ENCODE results near the gene NCDN. TPM values are rescaled to one million over a fixed set of nuclear protein-coding genes. Genes with fewer than 3 reads are reported as not detected.

The NCDN gene, protein sequence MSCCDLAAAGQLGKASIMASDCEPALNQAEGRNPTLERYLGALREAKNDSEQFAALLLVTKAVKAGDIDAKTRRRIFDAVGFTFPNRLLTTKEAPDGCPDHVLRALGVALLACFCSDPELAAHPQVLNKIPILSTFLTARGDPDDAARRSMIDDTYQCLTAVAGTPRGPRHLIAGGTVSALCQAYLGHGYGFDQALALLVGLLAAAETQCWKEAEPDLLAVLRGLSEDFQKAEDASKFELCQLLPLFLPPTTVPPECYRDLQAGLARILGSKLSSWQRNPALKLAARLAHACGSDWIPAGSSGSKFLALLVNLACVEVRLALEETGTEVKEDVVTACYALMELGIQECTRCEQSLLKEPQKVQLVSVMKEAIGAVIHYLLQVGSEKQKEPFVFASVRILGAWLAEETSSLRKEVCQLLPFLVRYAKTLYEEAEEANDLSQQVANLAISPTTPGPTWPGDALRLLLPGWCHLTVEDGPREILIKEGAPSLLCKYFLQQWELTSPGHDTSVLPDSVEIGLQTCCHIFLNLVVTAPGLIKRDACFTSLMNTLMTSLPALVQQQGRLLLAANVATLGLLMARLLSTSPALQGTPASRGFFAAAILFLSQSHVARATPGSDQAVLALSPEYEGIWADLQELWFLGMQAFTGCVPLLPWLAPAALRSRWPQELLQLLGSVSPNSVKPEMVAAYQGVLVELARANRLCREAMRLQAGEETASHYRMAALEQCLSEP
- total RNA-seq: 28.6 TPM

- DNase-seq (ENCODE audit: low spot score) (peak; percentile 97), ATAC-seq (peak; percentile 97)
- intact Hi-C loops (cut with DNase I): no loop called here
These were observed at the start of gene NCDN for GRCh38 chr1:35557611-35558373. Gene NCDN, plus strand, starts transcription at chr1:35557799. Its CDS starts 392 bp downstream, at chr1:35558191.

GRCh38 chr1:35507947-35508346 is 49.7 kb upstream of the NCDN start:
- intact Hi-C loops (cut with DNase I): no loop called here
- DNase-seq (ENCODE audit: low spot score) (no peak), ATAC-seq (no peak)

- no peak for ATAC-seq
- intact Hi-C loops (cut with DNase I): no loop called here
- no peak for DNase-seq (ENCODE audit: low spot score)
These were observed 48.0 kb upstream of the NCDN start for GRCh38 chr1:35509558-35509957.

DNA sequence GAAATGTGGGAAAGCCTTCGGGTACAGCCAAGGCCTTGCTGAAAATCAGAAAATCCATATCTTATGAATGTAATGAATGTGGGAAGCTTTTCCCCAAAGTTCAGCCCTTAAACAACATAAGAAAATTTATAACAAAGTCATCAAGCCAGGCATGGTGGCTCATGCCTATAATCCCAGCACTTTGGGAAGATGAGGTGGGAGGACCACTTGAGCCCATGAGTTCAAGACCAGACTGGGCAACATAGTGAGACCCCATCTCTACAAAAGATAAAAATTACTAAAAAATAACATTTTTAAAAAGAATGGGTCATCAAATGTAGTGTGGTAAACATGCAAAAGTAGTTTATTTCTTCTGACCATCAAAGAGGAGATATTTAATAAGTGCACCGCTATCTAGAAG is 46.3 kb upstream of the NCDN start:
- intact Hi-C loops (cut with DNase I): no loop called here
- no peak for DNase-seq (ENCODE audit: low spot score)
- no peak for ATAC-seq

DNA sequence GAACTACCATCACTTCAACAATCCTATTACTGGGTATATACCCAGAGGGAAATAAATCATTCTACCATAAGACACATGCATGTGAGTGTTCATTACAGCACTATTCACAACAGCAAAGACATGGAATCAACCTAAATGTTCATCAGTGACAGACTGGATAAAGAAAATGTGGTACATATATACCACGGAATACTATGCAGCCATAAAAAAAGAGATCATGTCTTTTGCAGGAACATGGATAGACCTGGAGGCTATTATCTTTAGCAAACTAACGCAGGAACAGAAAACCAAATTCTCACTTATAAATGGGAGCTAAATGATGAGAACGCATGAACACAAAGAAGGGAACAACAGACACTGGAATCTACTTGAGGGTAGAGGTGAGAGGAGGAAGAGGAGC is 39.4 kb upstream of the NCDN start:
- intact Hi-C loops (cut with DNase I): no loop called here
- ATAC-seq: no peak

DNA sequence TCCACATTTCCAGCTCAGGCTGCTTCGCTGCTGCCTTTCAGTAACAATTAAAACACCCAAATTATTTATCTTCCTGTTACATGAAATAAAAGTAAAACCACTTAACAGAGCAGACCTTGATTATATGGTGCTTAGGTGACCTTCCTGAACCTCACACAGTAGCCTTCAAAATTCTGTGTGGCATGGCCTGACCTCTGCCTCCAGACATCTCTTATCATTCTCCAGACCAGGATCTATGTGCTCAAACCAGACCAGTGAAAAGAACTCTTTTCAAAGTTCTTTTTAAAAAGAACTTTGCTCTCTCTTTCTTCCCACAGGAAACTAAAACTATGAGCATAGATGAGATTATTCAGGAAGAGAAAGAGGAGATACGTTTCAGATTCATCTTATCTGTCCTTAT is 38.2 kb upstream of the NCDN start:
- no peak for DNase-seq (ENCODE audit: low spot score)
- ATAC-seq: no peak
- intact Hi-C loops (cut with DNase I): no loop called here

More for the DNA sequence above, 39.4 kb upstream of the NCDN start:
- no peak for DNase-seq (ENCODE audit: low spot score)

DNA sequence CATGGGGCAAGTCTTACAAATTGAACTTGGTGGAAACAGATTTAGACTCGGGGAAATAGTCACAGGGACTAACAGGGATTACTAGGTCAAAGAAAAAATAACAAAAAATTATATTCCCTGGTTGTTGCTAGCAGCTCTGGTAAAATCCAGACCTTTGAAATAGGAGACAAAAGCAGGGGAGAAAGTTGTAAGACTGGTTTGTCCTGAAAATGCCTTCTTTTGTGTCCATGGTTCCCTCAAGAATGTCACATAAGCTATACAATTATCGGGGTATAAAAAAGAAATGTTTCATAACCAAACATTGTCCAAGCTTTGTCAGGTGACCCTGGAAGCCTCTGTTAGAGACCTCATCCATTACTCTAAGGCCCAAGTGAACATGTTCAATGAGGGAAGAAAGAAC is 33.5 kb upstream of the NCDN start:
- intact Hi-C loops (cut with DNase I): no loop called here
- no peak for DNase-seq (ENCODE audit: low spot score)
- no peak for ATAC-seq

DNA sequence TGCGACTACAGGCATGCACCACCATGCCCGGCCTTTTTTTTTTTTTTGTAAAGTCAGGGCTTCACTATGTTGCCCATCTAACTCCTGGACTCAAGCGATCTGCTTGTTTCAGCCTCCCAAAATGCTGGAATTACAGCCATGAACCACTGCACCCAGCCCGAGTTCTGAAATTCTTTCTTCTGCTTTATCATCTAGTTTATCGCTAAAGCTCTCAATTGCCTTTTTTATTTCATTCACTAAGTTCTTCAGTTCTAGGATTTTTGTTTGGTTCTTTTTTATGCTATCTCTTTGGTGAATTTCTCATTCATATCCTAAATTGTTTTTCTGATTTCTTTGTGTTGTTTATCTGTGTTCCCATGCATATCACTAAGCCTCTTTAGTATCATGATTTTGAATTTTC is 27.4 kb upstream of the NCDN start:
- ATAC-seq: no peak
- no peak for DNase-seq (ENCODE audit: low spot score)
- intact Hi-C loops (cut with DNase I): no loop called here

GRCh38 chr1:35530946-35531345 is 26.7 kb upstream of the NCDN start:
- intact Hi-C loops (cut with DNase I): no loop called here
- no peak for ATAC-seq

GRCh38 chr1:35531368-35531767 is 26.2 kb upstream of the NCDN start:
- no peak for ATAC-seq
- intact Hi-C loops (cut with DNase I): no loop called here
- no peak for DNase-seq (ENCODE audit: low spot score)

More at GRCh38 chr1:35530946-35531345, 26.7 kb upstream of the NCDN start:
- no peak for DNase-seq (ENCODE audit: low spot score)

DNA sequence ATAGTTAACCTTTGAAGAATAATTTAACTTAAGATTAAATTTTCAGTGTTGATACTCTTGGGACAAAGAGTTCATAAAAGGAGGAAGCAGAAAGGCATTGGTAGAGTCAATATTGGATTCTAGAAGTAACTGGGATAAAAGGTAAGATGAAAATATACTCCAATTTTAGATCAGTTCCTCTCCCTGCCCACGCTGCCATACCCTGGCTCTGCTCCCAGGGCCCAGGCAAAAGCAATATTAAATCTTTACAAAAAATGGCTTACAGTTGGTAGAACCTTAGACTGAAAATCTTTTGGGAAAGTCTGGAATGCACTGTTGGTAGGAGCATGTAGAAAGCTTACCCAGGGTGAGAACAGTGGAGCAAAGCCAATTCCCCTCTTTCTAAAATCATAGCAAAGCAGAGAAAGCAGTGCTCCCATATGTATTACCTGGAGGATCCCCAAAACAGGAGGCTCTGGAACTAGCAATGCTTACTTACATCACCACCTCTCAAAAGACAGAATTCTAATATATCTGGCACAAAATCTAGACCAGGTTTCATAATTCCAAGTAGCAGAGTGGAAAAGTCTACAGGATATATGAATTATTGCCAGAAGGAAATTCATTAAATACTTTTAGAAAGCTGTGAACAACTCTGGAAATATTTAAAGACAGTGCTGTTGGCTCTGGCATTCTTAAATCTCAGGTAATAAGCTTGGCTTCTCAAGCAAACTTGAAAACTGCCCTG is 24.9 kb upstream of the NCDN start:
- DNase-seq (ENCODE audit: low spot score) (no peak), ATAC-seq (no peak)
- intact Hi-C loops (cut with DNase I): no loop called here

DNA sequence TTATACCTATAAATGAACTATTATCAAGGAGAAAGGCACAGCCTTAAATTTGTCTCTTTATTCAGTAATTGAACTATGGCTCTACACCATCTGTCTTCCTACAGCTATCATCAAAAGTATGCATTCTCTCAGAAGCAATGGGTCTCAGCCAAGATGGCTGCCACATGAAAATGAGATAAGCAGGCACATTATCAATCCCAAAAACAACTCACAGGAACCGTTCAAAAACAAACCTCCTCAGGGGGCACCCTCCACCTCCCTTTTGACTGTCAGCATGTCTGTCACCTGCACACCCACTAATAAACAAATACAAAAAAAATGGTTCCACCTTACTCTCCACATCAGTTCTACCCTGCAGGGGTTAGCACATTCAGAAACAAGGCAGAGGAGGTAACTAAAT is 24.0 kb upstream of the NCDN start:
- ATAC-seq: no peak
- intact Hi-C loops (cut with DNase I): no loop called here

GRCh38 chr1:35535243-35535642 is 22.4 kb upstream of the NCDN start:
- intact Hi-C loops (cut with DNase I): no loop called here
- no peak for ATAC-seq
- no peak for DNase-seq (ENCODE audit: low spot score)

More for the DNA sequence above, 24.0 kb upstream of the NCDN start:
- no peak for DNase-seq (ENCODE audit: low spot score)

DNA sequence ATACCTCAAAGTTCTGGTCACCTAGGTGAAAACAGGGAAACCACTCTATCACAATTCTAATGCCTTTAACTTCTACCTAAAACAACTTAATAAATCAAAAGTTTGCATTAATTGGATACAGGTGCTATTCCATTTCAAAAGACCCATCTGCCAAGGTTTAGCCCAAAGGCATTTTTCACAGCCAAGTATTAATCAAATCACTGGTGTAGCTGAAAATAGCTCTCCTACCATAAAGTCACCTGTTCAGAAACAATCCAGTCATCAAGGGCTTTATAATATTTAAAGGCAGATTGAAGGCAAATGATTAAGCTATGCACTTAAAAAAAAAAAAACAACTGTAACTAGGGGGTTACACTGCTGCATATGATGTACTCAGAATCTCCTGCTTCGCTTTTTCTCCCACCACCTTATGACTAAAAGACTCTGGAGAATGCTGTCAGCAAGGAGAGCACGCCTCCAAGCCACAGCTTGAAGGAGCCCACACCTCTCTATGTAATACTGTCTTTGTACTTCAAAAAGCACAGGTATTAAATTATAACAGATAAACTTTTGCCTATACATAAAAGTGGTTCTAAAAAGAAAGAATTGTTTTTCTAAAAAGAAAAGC is 20.9 kb upstream of the NCDN start:
- intact Hi-C loops (cut with DNase I): no loop called here
- ATAC-seq (no peak), DNase-seq (ENCODE audit: low spot score) (no peak)

- intact Hi-C loops (cut with DNase I): no loop called here
- DNase-seq (ENCODE audit: low spot score) (no peak), ATAC-seq (no peak)
These were observed 19.8 kb upstream of the NCDN start for GRCh38 chr1:35537806-35538205.

DNA sequence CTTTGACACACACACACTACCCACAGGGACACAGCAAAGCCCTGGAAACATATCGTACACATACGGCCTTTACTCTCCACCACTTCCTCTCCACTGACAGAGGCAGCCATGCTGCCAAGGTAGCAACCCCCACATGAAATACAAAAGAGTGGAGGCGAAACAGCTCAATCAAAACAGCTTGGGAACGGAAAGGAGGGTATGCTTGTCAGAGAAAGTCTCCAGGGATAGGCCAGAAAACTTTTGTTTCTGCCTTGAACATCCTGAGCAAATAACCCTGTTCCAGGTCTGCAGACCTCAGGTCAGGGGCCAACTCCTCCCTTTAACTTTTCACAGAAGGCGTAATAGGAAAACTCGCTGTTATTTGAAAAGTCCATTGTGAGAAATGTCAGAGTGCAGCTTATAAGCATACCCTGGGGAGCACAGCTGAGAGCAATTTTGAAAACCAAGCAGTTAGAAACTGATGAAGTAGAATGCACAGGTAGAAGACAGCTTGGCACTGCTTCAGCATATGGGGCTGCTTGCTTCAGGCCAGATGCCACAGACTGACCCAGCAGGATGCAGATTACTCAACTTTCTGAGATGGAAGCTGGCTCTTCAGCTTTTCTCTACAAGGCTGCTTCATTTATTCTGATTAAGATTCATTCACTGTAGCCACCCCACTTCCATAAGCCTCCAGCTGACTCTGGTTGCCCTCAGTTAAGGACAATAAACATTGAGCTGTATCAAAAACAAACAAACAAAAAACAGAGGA is 18.4 kb upstream of the NCDN start:
- DNase-seq (ENCODE audit: low spot score) (no peak), ATAC-seq (peak; percentile 83)
- intact Hi-C loops (cut with DNase I): no loop called here

DNA sequence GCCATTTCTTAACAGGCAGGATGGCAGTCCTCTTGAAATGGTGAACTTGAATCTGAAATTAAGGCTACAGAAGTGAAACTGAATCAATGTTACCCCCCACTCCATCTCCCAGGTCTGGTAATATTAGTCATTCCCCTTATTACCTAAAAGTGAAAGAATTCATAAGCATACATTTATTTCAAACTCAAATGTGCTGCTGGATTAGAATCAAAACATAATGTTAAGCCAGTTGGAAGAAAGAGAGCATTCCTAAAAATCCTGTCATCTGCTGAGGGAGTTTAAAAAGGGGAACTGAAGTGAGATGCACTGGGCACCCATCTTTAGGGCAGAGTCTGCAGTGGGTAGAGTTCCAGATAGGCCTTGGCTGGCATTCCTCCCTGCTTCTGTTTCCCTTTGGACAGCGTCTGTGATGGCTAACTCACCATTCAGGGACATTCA is 17.8 kb upstream of the NCDN start:
- intact Hi-C loops (cut with DNase I): no loop called here
- DNase-seq (ENCODE audit: low spot score): no peak
- ATAC-seq: no peak

GRCh38 chr1:35544976-35545375 is 12.6 kb upstream of the NCDN start:
- DNase-seq (ENCODE audit: low spot score) (no peak), ATAC-seq (peak; percentile 84)
- intact Hi-C loops (cut with DNase I): no loop called here
